Stimulated activated CD8-positive, alpha-beta memory T cell treated with anti-CD3 and anti-CD28 coated beads, Interleukin-12 subunit alpha, Interleukin-12 subunit beta, amount 100 ng/mL, for 24 hours (primary cell): Measurements from ENCODE around the gene SBSN.

Experiments
- DNase-seq: peaks from one replicate; pipeline ENCODE4 v3.0.0-alpha.2; 2020; ENCODE audit errors: extremely low read depth

Gene SBSN, protein sequence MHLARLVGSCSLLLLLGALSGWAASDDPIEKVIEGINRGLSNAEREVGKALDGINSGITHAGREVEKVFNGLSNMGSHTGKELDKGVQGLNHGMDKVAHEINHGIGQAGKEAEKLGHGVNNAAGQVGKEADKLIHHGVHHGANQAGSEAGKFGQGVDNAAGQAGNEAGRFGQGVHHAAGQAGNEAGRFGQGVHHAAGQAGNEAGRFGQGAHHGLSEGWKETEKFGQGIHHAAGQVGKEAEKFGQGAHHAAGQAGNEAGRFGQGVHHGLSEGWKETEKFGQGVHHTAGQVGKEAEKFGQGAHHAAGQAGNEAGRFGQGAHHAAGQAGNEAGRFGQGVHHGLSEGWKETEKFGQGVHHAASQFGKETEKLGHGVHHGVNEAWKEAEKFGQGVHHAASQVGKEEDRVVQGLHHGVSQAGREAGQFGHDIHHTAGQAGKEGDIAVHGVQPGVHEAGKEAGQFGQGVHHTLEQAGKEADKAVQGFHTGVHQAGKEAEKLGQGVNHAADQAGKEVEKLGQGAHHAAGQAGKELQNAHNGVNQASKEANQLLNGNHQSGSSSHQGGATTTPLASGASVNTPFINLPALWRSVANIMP

DNA sequence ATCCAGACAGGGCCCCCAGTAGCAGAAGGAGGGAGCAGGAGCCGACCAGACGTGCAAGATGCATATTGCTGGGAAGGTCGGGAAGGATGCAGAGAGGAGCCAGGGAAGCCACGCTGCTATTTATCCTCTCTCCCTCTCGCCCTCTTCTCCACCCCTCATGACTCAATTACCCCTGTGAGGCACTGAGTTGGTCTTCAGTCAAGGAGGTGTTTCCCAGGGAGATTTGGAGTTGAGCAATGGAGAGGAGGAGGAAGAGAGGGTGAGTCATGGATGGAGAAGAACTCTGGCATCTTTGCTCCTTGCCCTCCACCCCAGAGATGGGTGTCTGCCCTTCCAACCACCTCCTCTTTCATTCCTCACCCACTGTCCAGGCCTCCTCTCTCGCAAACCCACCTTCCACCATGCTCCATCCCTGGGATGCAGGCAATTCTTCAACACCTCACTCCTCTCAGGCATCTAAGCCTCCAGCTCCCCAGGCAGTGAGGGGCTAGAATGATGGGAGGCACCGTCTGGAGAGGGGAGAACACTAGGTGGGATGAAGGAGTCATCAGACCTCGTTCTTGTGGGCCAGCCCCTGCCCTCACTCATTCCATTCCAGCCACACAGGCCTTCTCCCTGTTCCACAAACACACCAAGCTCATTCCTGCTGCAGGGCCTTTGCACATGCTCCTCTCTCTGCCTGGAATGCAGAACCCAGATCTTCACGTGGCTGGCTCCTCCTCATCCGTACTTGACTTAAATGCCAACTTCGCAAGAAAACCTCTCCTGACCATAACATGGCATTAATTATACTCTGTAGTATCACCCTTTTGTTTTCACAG is at the start of gene SBSN:
SBSN (minus strand) TSS at position 94 of the 821 bp plus-strand sequence; CDS start at position 64, 30 bp downstream.
- DNase-seq: no peak

GRCh38 chr19:35571406-35571965 is 43.4 kb upstream of the SBSN start:
- DNase-seq: no peak

- DNase-seq: no peak
Measured at GRCh38 chr19:35569281-35569781, 41.2 kb upstream of the SBSN start.

DNA sequence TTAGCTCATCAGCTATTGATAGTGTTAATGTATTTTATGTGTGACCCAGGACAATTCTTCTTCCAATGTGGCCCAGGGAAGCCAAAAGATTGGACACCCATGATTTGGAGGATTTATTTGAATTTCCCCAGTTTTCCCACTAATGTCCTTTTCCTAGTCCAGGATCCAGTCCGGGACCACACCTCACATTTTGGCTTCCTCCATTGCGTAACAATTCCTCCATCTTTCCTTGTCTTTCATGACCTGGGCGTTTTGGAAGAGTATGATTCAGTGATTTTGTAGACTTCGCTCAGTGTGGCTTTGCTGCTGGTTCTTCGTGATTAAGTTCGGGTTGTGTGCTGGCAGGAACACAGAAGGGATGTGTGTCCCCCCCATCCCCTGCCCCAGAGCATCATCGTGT is 38.6 kb upstream of the SBSN start:
- no peak for DNase-seq

DNA sequence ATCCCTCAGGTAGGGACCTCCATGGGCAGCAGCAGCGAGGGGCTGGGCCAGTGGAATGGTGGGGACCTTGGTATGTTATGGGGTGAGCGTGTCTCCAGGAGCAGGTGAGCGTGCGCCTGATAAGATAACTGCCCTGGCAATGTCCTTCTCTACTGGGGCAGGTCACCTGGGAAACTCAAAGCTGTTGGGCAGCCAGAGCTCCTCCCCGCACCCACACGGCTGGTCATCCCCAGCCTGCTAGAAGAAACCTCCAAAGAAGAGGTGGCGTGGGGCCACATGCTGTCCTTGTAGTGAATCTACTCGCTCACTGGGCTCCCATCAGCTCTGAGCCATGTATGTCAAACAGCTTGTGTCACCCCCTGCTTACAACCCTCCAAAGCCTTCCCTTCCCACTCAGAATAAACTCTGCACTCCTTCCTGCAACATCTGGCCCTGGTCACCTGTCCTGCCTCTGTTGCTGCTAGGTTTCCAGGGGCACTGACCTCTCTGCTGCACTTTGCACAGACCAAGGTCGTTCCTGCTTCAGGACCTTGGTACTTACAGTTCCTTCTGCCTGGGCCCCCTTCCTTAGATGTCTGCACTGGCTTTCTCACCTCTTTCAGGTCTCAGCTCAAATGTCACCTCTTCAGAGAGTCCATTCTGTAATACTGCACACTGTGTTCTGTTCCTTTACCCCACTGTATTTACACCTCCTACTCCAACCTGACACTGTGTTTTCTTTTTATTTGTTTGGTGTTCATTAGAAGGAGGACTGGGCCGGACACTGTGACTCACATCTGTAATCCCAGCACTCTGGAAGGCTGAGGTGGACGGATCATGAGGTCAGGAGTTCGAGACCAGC is 37.1 kb upstream of the SBSN start:
- DNase-seq: no peak

- DNase-seq: no peak
Measured at GRCh38 chr19:35563207-35563829, 35.2 kb upstream of the SBSN start, which contains the start of gene ATP4A. TSS of gene ATP4A (minus strand) at chr19:35563658. CDS start at chr19:35563629, 29 bp downstream.

DNA sequence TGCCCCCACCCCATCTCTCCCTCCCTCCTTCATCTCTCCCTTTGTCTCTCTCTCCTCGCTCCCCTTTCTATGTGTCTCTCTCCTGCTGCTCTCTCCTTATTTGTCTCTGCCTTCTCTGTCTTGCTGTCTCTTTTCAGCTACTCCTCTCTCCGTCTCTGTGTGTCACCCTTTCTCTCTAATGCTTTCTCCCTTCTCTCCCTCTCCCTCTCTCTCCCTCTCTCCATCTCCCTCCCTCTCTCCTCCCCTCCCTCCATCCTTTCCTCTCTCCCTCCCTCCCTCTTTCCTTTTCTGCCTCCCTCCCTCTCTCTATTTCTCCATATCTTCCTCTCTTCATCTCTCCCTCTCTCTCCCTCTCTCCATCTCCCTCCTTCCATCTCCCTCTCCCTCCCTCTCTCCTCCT is 34.7 kb upstream of the SBSN start:
- no peak for DNase-seq

DNA sequence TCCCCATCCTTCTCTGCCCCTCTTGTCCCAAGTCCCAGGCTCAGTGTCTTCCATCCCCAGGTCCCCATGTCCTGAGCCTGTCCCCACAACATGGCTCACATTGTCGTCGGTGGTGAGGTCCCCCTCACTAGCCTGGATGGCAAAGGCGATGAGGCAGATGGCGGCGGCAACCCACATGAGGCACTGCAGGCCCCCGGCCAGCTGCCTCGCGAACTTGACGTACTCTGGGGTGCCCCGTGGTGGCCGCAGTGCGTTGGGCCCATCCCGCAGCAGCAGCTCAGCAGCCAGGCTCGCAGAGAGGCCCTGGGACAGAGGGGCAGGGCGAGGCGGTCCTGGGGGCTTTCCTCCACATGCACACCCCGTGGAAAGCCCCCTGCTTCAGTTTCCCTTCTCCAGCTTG is 34.2 kb upstream of the SBSN start:
- no peak for DNase-seq

GRCh38 chr19:35561436-35561835 is 33.3 kb upstream of the SBSN start:
- DNase-seq: no peak

DNA sequence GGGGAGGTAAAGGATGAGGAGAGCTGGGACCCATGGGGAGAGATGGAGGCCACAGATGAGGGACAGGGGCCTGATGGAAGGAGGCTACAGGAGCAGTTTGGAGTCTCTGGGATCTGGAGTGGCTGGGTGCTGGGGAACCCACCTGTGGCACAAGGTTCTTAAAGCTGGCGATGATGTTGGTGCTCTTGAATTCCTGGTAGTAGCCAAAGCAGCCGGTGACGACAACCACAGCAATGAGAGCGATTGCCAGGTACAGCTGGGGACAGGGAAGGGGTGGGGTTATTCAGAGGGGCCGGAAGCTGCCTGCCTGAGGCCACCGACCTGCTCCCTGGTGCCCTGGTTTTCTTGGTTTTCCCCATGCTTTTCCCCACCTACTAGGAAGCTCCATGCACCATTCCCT is 32.6 kb upstream of the SBSN start:
- DNase-seq: no peak

DNA sequence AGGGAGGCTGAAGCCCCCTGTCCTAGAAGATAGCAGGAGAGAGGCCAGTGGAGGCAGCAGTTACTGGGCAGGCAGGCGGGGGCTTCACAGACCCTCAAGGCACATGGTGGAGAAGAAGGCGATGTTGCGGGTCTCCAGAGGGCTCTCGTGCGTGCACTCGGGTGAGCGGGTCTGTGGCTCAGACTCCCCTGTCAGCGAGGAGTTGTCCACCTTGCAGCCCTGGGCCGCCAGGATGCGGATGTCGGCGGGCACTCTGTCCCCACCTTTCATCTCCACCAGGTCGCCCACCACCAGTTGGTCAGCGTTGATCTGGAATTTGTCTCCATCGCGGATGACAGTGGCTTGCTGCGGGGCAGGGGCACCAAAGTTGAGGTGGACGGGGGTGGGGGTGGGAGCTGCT is 32.2 kb upstream of the SBSN start:
- DNase-seq: no peak

DNA sequence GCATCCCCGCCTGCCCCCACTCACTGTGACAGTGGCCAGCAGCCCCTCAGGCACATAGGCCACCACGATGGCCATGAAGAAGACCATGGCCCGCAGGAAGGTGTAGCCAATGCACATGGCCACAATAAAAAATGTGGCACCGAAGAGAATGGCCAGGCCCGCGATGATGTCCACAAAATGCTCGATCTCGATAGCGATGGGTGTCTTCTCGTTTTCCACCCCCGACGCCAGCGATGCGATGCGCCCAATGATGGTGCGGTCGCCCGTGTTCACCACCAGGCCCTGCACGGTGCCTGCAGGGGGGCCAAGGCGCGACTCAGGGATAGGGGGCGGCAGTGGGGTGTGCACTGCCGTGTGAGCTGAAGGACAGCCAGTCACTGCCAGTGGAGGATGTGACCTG is 31.7 kb upstream of the SBSN start:
- no peak for DNase-seq

DNA sequence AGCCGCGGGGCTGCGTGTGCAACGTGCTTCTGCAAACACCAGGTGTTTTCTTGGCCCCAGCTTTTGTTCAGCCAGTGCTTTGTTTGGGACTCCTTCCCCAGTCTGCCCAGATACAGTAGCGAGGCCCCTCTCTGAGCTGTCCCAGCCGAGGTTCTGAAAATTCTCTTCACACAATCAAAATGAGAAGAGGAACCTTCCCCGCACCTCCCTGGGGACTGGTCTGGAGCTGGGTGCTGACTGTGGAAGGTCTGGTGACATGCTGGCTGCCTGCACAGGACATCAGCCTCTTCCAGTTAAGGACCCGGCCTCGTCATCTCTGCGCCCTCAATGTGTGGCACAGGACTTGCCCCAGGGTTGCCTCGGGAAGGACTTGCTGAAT is 31.2 kb upstream of the SBSN start:
- no peak for DNase-seq

DNA sequence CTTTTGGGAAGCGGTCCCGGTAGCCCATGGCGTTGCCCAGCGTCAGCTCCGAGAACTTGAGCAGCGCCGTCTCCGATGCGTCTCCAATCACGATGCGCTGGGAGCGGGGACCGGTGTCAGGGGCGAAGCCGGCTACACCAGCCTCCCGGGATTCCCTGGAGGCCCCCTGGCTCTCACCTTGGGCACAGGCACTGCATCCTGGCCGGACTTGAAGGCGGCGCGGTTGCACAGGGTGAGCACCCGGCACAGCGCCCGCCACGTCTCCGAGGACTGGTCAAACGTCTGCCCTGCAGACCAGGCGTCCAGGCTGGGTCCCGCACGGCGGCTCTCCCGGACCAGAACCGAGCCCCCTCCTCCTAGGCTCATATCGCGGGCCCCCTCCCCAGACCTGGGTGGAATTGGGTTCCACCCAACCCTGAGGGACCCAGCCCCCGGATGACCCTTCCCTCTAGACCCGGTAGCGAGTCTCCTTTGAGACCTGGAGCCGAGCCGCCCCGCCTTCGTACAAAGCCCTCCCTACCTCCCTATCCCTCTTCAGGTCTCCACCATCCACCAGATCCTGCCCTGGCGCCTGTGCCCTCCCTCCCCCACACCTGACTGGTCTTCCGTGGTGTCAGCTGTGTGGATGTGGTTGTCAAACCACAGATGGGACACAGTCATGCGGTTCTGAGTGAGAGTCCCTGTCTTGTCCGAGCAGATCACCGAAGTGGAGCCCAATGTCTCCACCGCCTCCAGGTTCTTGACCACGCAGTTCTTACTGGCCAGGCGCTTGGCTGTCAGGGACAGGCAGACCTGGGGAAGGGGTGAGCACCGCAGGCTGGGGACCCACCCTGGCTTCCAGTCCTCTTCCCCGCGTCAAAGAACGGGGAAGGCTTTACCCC is 30.5 kb upstream of the SBSN start:
- DNase-seq: no peak

DNA sequence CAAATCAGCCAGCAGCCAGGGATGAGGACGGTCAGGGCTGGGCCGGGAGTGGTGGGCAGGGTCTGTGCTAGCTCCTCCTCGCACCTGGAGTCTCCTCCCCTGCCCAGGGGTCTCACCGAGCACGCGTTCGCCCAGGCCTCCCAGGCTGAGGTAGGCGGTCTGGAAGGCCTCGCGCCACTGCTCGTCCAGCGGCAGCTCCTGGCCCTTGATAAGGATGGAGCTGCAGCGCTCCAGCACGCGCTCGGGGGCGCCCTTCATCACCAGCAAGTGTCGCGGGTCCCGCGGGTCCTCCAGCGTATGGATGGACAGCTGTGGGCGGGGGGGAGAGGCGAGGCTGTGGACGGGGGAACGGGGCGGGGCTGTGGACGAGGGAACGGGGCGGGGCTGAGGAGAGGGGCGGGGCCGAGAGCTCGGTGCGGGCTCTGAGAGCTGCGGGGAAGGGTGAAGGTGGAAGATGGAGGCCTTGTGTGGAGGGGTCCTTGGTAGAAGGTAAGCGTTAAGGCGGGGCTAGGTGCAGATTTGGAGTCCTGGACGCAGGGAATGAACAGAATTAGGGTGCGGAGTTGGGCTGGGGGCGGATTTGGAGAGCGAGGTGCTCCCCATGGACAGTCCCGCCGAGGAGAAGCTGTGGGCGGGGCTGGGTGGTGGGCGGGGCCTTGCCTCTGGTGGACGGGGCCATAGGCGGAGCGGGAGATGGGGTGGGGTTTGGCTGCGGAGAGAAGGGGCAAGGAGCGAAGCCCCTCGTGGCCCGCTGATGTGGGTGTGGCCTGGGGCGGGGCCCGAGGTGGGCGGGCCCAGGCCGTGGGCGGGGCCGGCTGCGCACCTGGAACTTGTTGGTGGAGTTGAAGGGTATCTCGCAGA is 29.7 kb upstream of the SBSN start:
- DNase-seq: no peak

DNA sequence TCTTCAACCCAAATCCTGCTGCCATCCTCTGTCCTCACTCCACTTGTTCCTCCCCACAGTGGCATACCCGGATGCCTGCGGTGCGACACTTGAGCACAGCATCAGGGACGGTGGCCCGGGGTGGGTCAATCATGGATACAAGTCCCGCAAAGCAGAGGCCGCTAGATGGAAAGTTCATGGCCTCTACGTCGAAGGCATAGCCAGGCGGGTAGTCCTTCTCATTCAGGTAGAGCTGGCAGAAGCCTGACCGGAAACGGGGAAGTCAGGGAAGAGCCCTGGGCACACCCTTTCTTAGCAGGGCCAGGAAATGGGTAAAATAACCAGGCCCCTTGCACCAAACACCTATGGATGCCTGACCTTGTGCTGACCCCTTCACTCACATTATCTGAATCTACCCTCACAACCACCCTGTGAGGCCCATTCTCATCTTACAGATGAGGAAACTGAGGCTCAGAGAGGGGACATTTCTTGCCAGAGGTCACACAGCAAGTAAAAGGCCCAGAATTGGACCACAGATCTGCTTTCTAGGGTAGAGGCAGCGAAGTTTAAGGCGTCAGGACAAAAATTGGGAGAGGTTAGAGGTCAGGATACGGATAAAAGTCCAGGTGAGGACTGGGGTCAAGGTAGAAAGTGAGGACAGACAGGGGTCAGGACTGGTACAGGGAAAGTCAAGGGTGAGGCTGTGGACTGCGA is 28.9 kb upstream of the SBSN start:
- no peak for DNase-seq

GRCh38 chr19:35556025-35556590 is 28.0 kb upstream of the SBSN start:
- DNase-seq: no peak
